NCI-H1092 (cell line): Measurements from ENCODE around the gene DYNLT5.
"Not testable (repeated sequence)": the region's sequence is repeated elsewhere in the genome, so short reads cannot be mapped to it uniquely, and the experiment has no call there.

Source experiments
- DNase-seq: peaks from one replicate; lab custom pipeline; 2025; lab: John Stamatoyannopoulos, UW

Gene DYNLT5

DNA sequence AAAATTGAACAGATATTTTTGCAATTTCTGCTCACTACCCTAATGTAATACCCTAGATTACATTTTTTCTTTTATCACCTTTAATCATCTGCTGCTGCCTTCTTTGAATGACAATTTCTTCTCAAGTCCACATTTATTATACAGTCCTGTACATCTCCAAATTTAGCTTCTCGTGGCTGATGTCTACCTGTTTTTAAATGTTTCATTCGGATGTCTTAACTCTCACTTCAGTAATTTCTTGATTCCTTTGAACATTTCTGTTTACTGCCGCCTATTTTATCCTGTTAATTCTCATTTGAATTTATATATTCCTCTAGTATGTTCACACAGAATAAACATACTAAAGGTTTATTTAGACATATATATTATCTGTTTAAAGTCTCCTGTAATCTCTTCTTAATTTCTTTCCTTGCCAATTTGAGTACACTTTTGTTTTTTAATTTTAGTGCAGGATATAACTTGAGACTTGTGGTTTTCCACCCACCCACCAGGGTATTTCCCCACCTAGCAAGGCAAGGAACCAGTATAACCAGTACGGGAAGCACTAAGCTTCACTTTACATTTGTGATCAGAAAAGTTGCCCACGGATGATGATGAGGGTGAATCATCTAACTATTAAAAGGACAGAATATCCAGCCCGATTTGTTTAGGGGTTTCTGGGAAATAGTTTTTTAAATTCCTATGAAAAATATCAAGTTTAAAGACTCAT lies 36.1 kb downstream of the DYNLT5 start:
- DNase-seq = no peak

DNA sequence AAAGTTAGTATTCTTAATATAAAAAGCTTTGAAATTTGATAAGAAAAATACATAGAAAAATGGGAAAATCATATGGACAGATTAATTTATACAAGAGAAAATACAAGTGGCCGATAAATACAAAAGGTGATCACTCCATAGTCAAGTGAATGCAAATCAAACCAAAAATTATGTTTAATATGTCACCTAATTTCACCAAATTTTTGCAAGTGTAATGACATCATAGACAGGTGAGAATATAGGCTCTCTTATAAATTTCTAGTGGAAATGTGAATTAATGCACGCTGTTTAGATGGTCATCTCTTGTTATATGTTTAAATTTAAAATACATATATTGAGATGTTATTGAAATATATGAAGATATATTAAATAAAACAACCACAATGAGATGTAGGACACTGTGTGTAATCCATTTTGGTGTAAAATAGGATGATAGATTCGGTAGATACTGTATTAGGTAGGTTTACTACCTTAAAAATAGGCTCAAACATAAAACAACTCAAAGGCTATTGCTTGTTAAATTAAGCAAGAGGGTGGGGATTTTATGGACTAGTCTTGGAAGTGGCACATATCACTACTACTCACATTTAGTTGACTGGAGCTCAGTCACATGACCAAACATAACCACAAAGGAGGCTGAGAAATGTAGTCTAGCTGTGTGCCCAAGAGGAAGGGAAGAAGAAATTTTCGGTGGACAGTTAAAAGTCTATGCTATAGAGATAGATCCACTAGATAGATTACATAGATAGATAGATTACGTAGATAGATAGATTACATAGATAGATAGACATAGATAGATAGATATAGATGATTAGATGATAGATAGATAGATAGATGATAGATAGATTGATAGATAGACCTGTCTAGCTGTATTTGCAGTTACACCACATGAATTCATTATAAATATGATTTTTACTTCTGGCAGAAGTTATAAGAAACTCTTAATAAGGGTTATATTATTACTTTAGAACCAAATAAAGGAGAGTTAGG lies 39.7 kb downstream of the DYNLT5 start:
- DNase-seq = no peak

DNA sequence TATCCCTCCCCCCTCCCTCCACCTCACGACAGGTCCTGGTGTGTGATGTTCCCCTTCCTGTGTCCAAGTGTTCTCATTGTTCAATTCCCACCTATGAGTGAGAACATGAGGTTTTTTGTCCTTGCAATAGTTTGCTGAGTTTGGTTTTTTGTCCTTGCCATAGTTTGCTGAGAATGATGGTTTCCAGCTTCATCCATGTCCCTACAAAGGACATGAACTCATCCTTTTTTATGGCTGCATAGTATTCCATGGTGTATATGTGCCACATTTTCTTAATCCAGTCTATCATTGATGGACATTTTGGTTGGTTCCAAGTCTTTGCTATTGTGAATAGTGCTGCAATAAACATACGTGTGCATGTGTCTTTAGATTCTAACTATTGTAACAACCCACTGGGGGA lies 43.6 kb downstream of the DYNLT5 start:
- not testable (repeated sequence) for DNase-seq

DNA sequence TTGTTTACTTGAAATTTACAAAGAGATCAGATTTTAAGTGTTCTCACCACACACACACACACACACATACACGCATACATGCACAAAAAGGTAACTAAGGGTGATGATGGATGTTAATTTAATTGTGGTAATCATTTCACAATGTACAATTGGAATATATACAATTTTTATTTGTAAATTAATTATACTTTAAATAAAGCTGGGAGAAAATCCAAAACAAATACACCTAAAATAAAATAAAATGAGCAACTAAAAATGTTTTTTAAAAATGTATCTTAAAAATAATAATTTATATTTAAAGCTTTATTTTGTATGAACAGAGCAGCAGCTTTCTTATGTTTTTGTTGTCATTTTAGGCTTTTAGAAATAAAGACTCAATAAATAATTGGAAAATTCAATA lies 57.0 kb downstream of the DYNLT5 start:
- no peak for DNase-seq

DNA sequence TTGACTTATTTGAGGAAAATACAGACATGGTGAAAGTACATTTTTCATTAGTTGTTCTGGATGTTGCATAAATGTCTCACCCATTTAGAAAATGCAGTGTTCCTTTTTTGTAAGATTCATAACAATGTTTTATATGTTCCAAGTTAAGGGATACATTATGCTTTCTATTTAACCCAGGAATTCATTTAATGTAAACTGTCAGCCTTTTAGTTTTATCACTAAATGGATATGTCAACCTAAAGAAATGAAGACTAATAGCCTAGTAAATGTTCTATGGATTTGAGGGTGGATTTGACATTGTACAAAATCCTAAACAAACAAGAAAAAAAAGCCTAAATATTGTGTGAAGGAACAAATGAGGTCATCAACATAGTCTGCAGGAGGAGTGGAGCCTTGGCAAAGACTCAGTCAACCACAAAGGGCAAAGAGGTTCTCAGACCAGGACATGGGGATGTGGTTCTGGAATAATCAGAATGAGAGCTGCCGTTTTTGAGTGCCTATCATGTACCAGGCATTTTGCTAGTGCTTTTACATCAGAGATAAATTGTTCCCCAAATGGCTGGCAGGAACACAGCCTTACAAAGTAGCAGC lies 57.6 kb downstream of the DYNLT5 start:
- no peak for DNase-seq

DNA sequence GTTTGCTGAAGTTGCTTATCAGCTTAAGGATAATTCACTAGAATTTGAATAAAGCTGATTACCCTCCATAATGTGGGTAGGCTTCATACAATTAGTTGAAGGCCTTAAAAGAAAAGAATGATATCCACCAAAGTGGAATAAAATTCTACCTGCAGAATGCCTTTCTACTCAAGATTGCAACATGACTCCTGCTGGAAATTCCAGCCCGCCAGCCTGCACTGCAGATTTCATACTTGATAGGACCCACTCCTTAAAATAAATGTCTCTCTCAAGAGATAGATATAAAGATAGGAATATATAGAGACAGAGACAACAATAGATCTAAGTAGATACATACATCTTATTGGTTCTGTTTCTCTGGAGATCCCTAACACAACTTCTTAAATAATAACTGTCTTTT lies 72.5 kb downstream of the DYNLT5 start:
- no peak for DNase-seq
